ENCODE results near the gene MACROD2.

The MACROD2 gene

GRCh38 chr20:14866841-14867514, 871.7 kb downstream of the MACROD2 start:
- Histone ChIP-seq H3K4me3 (ENCODE audit: low read depth, low read length) (no peak overlapping the region), H3K9me3 (ENCODE audit: control insufficient read depth, insufficient read depth, low read depth, low read length) (no peaks in the 10 kb centered on the region), H3K36me3 (ENCODE audit: control insufficient read depth in 2 of 2, insufficient read depth in 1 of 2, low read length in 2 of 2) (no peaks in the 10 kb centered on the region), H3K27ac (ENCODE audit: extremely low read depth, low read depth, low read length) (no peak overlapping the region), H3K4me1 (ENCODE audit: control insufficient read depth, insufficient read depth, low read length) (no peaks in the 10 kb centered on the region)
- POLR2A ChIA-PET, result no interaction called here
- TF ChIP-seq ZNF558 (tag by site-specific recombination; IDR thresholded peaks at IDR 0.05), result no peak
- TF ChIP-seq ZBTB17 (tag by site-specific recombination; IDR thresholded peaks at IDR 0.05), result no peak
- TF ChIP-seq, protein P1, sequence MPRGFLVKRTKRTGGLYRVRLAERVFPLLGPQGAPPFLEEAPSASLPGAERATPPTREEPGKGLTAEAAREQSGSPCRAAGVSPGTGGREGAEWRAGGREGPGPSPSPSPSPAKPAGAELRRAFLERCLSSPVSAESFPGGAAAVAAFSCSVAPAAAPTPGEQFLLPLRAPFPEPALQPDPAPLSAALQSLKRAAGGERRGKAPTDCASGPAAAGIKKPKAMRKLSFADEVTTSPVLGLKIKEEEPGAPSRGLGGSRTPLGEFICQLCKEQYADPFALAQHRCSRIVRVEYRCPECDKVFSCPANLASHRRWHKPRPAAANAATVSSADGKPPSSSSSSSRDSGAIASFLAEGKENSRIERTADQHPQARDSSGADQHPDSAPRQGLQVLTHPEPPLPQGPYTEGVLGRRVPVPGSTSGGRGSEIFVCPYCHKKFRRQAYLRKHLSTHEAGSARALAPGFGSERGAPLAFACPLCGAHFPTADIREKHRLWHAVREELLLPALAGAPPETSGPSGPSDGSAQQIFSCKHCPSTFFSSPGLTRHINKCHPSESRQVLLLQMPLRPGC (tag by site-specific recombination; IDR thresholded peaks at IDR 0.05), result no peak
- TF ChIP-seq GFI1B (tag by site-specific recombination; IDR thresholded peaks at IDR 0.05), result no peak
- no peak for TF ChIP-seq TRIM28 (IDR thresholded peaks at IDR 0.05; ENCODE audit: borderline replicate concordance, low read length)
- TF ChIP-seq, protein P2, sequence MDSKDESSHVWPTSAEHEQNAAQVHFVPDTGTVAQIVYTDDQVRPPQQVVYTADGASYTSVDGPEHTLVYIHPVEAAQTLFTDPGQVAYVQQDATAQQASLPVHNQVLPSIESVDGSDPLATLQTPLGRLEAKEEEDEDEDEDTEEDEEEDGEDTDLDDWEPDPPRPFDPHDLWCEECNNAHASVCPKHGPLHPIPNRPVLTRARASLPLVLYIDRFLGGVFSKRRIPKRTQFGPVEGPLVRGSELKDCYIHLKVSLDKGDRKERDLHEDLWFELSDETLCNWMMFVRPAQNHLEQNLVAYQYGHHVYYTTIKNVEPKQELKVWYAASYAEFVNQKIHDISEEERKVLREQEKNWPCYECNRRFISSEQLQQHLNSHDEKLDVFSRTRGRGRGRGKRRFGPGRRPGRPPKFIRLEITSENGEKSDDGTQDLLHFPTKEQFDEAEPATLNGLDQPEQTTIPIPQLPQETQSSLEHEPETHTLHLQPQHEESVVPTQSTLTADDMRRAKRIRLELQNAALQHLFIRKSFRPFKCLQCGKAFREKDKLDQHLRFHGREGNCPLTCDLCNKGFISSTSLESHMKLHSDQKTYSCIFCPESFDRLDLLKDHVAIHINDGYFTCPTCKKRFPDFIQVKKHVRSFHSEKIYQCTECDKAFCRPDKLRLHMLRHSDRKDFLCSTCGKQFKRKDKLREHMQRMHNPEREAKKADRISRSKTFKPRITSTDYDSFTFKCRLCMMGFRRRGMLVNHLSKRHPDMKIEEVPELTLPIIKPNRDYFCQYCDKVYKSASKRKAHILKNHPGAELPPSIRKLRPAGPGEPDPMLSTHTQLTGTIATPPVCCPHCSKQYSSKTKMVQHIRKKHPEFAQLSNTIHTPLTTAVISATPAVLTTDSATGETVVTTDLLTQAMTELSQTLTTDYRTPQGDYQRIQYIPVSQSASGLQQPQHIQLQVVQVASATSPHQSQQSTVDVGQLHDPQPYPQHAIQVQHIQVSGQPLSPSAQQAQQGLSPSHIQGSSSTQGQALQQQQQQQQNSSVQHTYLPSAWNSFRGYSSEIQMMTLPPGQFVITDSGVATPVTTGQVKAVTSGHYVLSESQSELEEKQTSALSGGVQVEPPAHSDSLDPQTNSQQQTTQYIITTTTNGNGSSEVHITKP (tag by site-specific recombination; IDR thresholded peaks at IDR 0.05), result 0 out of 2 replicates have a peak, but pooled peaks have one; percentile 13
- TF ChIP-seq, protein P3, sequence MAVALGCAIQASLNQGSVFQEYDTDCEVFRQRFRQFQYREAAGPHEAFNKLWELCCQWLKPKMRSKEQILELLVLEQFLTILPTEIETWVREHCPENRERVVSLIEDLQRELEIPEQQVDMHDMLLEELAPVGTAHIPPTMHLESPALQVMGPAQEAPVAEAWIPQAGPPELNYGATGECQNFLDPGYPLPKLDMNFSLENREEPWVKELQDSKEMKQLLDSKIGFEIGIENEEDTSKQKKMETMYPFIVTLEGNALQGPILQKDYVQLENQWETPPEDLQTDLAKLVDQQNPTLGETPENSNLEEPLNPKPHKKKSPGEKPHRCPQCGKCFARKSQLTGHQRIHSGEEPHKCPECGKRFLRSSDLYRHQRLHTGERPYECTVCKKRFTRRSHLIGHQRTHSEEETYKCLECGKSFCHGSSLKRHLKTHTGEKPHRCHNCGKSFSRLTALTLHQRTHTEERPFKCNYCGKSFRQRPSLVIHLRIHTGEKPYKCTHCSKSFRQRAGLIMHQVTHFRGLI (tag by site-specific recombination; IDR thresholded peaks at IDR 0.05), result no peak
- TF ChIP-seq ZNF221 (tag by site-specific recombination; IDR thresholded peaks at IDR 0.05; ENCODE audit: borderline replicate concordance), result no peak
- CTCF ChIA-PET, result no interaction called here

DNA sequence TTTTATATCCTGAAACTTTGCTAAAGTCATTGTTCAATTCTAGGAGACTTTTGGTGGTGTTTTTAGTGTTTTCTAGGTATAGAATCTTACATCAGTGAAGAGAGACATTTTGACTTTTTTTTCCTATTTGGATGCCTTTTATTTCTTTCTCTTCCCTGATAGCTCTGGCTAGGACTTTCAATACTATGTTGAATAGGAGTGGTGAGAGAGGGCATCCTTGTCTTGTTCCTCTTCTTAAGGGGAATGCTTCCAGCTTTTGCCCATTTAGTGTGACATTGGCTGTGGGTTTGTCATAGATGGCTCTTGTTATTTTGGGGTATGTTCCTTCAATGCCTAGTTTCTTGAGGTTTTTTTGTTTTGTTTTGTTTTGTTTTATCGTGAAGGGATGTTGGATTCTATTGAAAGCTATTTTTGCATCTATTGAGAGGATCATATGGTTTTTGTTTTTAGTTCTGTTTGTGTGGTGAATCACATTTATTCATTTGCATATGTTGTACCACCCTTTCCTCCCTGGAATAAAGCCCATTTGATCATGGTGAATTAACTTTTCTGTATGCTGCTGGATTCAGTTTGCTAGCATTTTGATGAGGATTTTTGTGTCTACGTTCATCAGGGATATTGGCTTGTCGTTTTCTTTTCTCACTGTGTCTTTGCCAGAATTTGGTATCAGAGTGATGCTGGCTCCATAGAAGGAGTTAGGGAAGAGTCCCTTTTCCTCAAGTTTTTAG, 882.1 kb downstream of the MACROD2 start:
- peaks cover 5% of the 10 kb centered on the region for H3K4me1 ChIP-seq (ENCODE audit: control insufficient read depth, insufficient read depth, low read length)
- H3K36me3 ChIP-seq (ENCODE audit: control insufficient read depth in 2 of 2, insufficient read depth in 1 of 2, low read length in 2 of 2), result no peaks in the 10 kb centered on the region
- no peaks in the 10 kb centered on the region for H3K9me3 ChIP-seq (ENCODE audit: control insufficient read depth, insufficient read depth, low read depth, low read length)
- POLR2A ChIA-PET, result no interaction called here
- H3K27ac ChIP-seq (ENCODE audit: extremely low read depth, low read depth, low read length), result no peak overlapping the region
- H3K4me3 ChIP-seq (ENCODE audit: low read depth, low read length), result no peak overlapping the region
- CTCF ChIA-PET, result interaction anchor here (0.6 kb wide), 1 partner anchor 1705 kb away, joined by 3 read pairs; no protein-coding TSS in a partner anchor
- TF ChIP-seq, protein P4, sequence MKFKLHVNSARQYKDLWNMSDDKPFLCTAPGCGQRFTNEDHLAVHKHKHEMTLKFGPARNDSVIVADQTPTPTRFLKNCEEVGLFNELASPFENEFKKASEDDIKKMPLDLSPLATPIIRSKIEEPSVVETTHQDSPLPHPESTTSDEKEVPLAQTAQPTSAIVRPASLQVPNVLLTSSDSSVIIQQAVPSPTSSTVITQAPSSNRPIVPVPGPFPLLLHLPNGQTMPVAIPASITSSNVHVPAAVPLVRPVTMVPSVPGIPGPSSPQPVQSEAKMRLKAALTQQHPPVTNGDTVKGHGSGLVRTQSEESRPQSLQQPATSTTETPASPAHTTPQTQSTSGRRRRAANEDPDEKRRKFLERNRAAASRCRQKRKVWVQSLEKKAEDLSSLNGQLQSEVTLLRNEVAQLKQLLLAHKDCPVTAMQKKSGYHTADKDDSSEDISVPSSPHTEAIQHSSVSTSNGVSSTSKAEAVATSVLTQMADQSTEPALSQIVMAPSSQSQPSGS (tag by site-specific recombination; IDR thresholded peaks at IDR 0.05; ENCODE audit: low read depth), result no peak
- no peak for TF ChIP-seq ZNF639 (tag by site-specific recombination; IDR thresholded peaks at IDR 0.05)
- no peak for TF ChIP-seq KLF9 (tag by site-specific recombination; IDR thresholded peaks at IDR 0.05; ENCODE audit: low read depth)
- TF ChIP-seq REPIN1 (tag by site-specific recombination; IDR thresholded peaks at IDR 0.05; ENCODE audit: low read depth), result no peak
- no peak for TF ChIP-seq ZNF121 (tag by site-specific recombination; IDR thresholded peaks at IDR 0.05)
- no peak for TF ChIP-seq ZNF311 (tag by site-specific recombination; IDR thresholded peaks at IDR 0.05; ENCODE audit: borderline replicate concordance)
- no peak for TF ChIP-seq ZNF274 (IDR thresholded peaks at IDR 0.05; ENCODE audit: low read length)
- no peak for TF ChIP-seq ZNF274 (tag by site-specific recombination; IDR thresholded peaks at IDR 0.05; ENCODE audit: borderline replicate concordance)
- no peak for TF ChIP-seq ZNF175 (tag by site-specific recombination; IDR thresholded peaks at IDR 0.05)
- TF ChIP-seq ZBTB1 (tag by site-specific recombination; IDR thresholded peaks at IDR 0.05), result no peak
- no peak for TF ChIP-seq SCRT2 (tag by site-specific recombination; IDR thresholded peaks at IDR 0.05)
- no peak for TF ChIP-seq ZNF341 (tag by site-specific recombination; IDR thresholded peaks at IDR 0.05; ENCODE audit: low read depth)
- TF ChIP-seq ZBTB6 (tag by site-specific recombination; IDR thresholded peaks at IDR 0.05), result no peak
- no peak for TF ChIP-seq ZNF10 (tag by site-specific recombination; IDR thresholded peaks at IDR 0.05)
- no peak for TF ChIP-seq ZNF843 (tag by site-specific recombination; IDR thresholded peaks at IDR 0.05)
